AG04450 (cell line): ENCODE measurements around the gene WDR12. TPM values are rescaled to one million over a fixed set of nuclear protein-coding genes. Genes with fewer than 3 reads are reported as not detected.

Experiments used
- CTCF ChIA-PET: fragments of 300-600, 350-600 bp; formaldehyde crosslinking; extraction: SDS; loops from one replicate; lab custom pipeline; 2022; ENCODE audit warnings: antibody characterized with exemption, inconsistent platforms; lab: Charles Lee
- POLR2A ChIA-PET: fragments of 350-600 bp; formaldehyde crosslinking; extraction: SDS; loops from one replicate; lab custom pipeline; 2021; ENCODE audit warnings: antibody characterized with exemption, inconsistent platforms; lab: Yijun Ruan, JAX
- DNase-seq: peaks from one replicate; pipeline ENCODE4 v3.0.0-alpha.2; 2011; ENCODE audit warnings: low read depth, low spot score
- H3K27ac ChIP-seq: one replicate; pipeline ENCODE4 v1.5.1; 2012; ENCODE audit warnings: low read depth, low read length, control low read depth
- H3K27me3 ChIP-seq: one replicate; pipeline ENCODE4 v1.6.0; 2012; ENCODE audit warnings: low read length; ENCODE audit not compliant: control insufficient read depth, insufficient read depth
- H3K4me3 ChIP-seq: 2 replicates; pipeline ENCODE4 v1.5.1; 2011; ENCODE audit warnings: mild to moderate bottlenecking, low read depth, low read length, control low read depth
- H3K9me3 ChIP-seq: 2 replicates; pipeline ENCODE4 v1.5.1; 2012; ENCODE audit warnings: low read length; ENCODE audit not compliant: control insufficient read depth, insufficient read depth
- polyA plus RNA-seq: library from polyadenylated mRNA; depleted of rRNA; stranded (reverse); fragments of >200 nt; gene quantifications from 2 replicates; pipeline ENCODE4 v1.2.3, GENCODE V29; 2011
- TF ChIP-seq, protein P1 (sequence below): IDR thresholded peaks from 2 replicates; pipeline ENCODE4 v1.5.1; 2011; ENCODE audit warnings: low read depth, low read length, control low read depth, inconsistent platforms

Gene WDR12
- polyA plus RNA-seq, 1 experiment = 51.9 TPM

DNA sequence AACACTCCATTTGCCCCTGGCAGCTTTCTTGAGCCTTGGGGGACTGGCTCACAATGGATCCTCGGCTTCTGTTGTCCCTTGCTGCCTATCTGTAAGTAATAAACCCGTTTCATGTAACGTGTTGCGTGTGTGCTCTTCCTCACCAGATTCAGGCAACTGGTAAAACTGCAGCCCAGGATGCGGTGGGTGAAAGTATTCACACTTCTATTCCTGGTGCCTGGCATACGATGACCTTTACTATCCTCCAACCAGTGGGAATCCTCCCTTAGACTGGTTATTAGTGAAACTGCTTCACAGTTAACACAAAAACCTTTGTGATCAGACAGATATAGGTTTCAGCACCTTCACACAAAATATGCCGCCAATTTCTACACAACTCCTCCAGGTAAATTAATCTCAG lies 26.3 kb downstream of the WDR12 start:
- Histone ChIP-seq H3K4me3 (no peak overlapping the region), H3K9me3 (no peaks in the 10 kb centered on the region), H3K27ac (no peak overlapping the region), H3K27me3 (no peaks in the 10 kb centered on the region)
- TF ChIP-seq, protein P1, sequence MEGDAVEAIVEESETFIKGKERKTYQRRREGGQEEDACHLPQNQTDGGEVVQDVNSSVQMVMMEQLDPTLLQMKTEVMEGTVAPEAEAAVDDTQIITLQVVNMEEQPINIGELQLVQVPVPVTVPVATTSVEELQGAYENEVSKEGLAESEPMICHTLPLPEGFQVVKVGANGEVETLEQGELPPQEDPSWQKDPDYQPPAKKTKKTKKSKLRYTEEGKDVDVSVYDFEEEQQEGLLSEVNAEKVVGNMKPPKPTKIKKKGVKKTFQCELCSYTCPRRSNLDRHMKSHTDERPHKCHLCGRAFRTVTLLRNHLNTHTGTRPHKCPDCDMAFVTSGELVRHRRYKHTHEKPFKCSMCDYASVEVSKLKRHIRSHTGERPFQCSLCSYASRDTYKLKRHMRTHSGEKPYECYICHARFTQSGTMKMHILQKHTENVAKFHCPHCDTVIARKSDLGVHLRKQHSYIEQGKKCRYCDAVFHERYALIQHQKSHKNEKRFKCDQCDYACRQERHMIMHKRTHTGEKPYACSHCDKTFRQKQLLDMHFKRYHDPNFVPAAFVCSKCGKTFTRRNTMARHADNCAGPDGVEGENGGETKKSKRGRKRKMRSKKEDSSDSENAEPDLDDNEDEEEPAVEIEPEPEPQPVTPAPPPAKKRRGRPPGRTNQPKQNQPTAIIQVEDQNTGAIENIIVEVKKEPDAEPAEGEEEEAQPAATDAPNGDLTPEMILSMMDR = no peak
- no peak for DNase-seq
- POLR2A ChIA-PET = interaction anchor here (0.5 kb wide), 1 partner anchor 53 kb away, joined by 13 read pairs; no protein-coding TSS in a partner anchor
- CTCF ChIA-PET = interaction anchor here (0.6 to 2.5 kb wide), 2 partner anchors 296 to 314 kb away, joined by 4 to 6 read pairs; no protein-coding TSS in a partner anchor

DNA sequence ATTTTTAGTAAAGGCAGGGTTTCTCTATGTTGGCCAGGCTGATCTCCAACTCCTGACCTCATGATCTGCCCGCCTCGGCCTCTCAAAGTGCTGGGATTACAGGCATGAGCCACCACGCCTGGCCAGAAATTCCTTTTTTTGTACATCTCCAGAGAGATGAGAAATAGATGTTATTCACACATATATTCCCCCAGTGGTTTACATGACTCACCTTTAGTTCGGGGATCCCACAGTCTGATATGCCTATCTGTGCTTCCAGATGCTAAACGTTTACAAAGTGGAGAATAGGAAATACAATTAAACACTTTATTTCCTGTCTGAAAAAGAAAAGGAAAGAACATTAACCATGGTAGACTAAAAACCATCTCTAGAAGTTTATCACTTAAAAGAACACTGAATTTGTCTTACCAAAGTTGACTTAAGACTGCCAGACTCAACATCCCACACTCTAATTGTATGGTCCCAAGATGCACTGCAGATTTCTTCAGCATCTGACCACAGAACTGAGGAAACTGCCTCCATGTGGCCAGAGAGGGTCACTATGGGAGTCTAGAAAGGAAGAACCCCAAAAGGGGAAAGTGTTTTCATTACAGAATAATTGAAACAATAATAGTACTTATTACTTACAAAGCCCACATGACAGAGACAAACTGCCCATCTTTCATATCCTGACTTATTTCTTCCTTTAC lies 27.3 kb downstream of the WDR12 start:
- TF ChIP-seq, protein P1 = peak; percentile 38
- no peak overlapping the region for H3K4me3 ChIP-seq
- H3K9me3 ChIP-seq = no peaks in the 10 kb centered on the region
- H3K27me3 ChIP-seq = no peaks in the 10 kb centered on the region
- peak overlapping the region; percentile 31 for H3K27ac ChIP-seq
- ChIA-PET CTCF (interaction anchor here (0.8 to 2.5 kb wide), 2 partner anchors 53 to 295 kb away, joined by 3 to 6 read pairs; no protein-coding TSS in a partner anchor), POLR2A (no interaction called here)
- peak; percentile 36 for DNase-seq

DNA sequence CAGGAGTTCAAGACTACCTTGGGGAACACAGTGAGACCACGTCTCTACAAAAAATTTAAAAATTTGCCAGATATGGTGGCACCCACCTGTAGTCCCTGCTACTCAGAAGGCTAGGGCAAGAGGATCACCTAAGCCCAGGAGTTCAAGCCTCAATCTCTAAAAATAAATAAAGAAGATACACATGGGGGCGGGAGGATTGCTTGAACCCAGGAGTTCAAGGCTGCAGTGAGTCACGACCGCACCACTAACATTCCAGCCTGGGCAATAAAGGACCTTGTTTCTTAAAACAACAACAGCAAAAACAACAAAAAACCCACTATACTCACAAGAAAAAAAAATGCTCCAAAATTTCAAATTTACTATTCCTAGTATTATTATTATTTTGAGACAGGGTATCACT lies 29.9 kb downstream of the WDR12 start:
- no peak for DNase-seq
- TF ChIP-seq, protein P1 = no peak
- POLR2A ChIA-PET = no interaction called here
- Histone ChIP-seq H3K27me3 (no peaks in the 10 kb centered on the region), H3K9me3 (no peaks in the 10 kb centered on the region), H3K4me3 (no peak overlapping the region), H3K27ac (no peak overlapping the region)
- CTCF ChIA-PET = no interaction called here

- TF ChIP-seq, protein P1 = no peak
- no peaks in the 10 kb centered on the region for H3K9me3 ChIP-seq
- H3K4me3 ChIP-seq = no peak overlapping the region
- H3K27me3 ChIP-seq = no peaks in the 10 kb centered on the region
- ChIA-PET POLR2A (no interaction called here), CTCF (interaction anchor here (0.6 kb wide), 1 partner anchor 304 kb away, joined by 9 read pairs; no protein-coding TSS in a partner anchor)
- DNase-seq = no peak
- no peak overlapping the region for H3K27ac ChIP-seq
Observed at GRCh38 chr2:202877699-202878098, 33.8 kb downstream of the WDR12 start.
